Mesenchymal stem cell (in vitro differentiated cells and primary cell): ENCODE measurements around the gene TCF15.
A peak's percentile ranks its signal among the peaks of the same experiment; 100 is the strongest.

ENCODE experiments used
- DNase-seq: peaks from one replicate; pipeline ENCODE4 v3.0.0-alpha.2; 2013
- H2AFZ ChIP-seq: one replicate; pipeline ENCODE4 v1.6.1; 2013; ENCODE audit warnings: low read depth, mild to moderate bottlenecking, control low read depth, inconsistent platforms, low read length, moderate library complexity
- H2AK5ac ChIP-seq: 2 replicates; pipeline ENCODE4 v1.6.1; 2013; ENCODE audit warnings: low read length, moderate library complexity, mild to moderate bottlenecking, inconsistent platforms; ENCODE audit not compliant: severe bottlenecking
- H2BK120ac ChIP-seq: one replicate; pipeline ENCODE4 v1.6.1; 2013; ENCODE audit warnings: low read depth, mild to moderate bottlenecking, inconsistent platforms, low read length, moderate library complexity
- H2BK12ac ChIP-seq, 2 experiments: one replicate each; pipeline ENCODE4 v1.6.1; 2013; ENCODE audit warnings: inconsistent platforms in 2 of 2, low read length in 2 of 2, mild to moderate bottlenecking in 2 of 2, moderate library complexity in 2 of 2, control low read depth in 1 of 2
- H2BK15ac ChIP-seq: one replicate; pipeline ENCODE4 v1.6.1; 2013; ENCODE audit warnings: mild to moderate bottlenecking, low read depth, inconsistent platforms; ENCODE audit not compliant: poor library complexity, severe bottlenecking
- H2BK5ac ChIP-seq: 2 replicates; pipeline ENCODE4 v1.6.1; 2013; ENCODE audit warnings: low read depth, mild to moderate bottlenecking, low read length, control low read depth, inconsistent platforms; ENCODE audit not compliant: poor library complexity, severe bottlenecking
- H3K14ac ChIP-seq, 2 experiments: one replicate each; pipeline ENCODE4 v1.6.1; 2013; ENCODE audit warnings: inconsistent platforms in 2 of 2, low read length in 2 of 2, control low read depth in 1 of 2, mild to moderate bottlenecking in 1 of 2, moderate library complexity in 1 of 2
- H3K18ac ChIP-seq, 2 experiments: one replicate each; pipeline ENCODE4 v1.6.1; 2013; ENCODE audit warnings: inconsistent platforms in 2 of 2, low read length in 2 of 2, control low read depth in 1 of 2, low read depth in 1 of 2, mild to moderate bottlenecking in 1 of 2
- H3K23ac ChIP-seq, 2 experiments: one replicate each; pipeline ENCODE4 v1.6.1; 2013; ENCODE audit warnings: inconsistent platforms in 2 of 2, low read length in 2 of 2, mild to moderate bottlenecking in 2 of 2, moderate library complexity in 2 of 2, control low read depth in 1 of 2
- H3K27ac ChIP-seq: 2 replicates; pipeline ENCODE4 v1.5.1; 2013; ENCODE audit warnings: mild to moderate bottlenecking, moderate library complexity, low read length, control low read depth, inconsistent platforms; ENCODE audit not compliant: poor library complexity, severe bottlenecking
- H3K27me3 ChIP-seq, 2 experiments: 2 replicates each; pipeline versions ENCODE4 v1.6.1 to v1.7.0; 2013; ENCODE audit warnings: low read length in 2 of 2, mild to moderate bottlenecking in 2 of 2, moderate library complexity in 2 of 2, control low read depth in 1 of 2, inconsistent platforms in 1 of 2; ENCODE audit not compliant: control insufficient read depth in 1 of 2, insufficient read depth in 1 of 2
- H3K36me3 ChIP-seq, 2 experiments: 2 replicates each; pipeline versions ENCODE4 v1.6.1 to v1.7.0; 2013; ENCODE audit warnings: low read length in 2 of 2, control low read depth in 1 of 2, inconsistent platforms in 1 of 2, low read depth in 1 of 2, mild to moderate bottlenecking in 1 of 2; ENCODE audit not compliant: insufficient read depth in 2 of 2, control insufficient read depth in 1 of 2
- H3K4ac ChIP-seq, 2 experiments: one replicate each; pipeline ENCODE4 v1.6.1; 2013; ENCODE audit warnings: inconsistent platforms in 2 of 2, low read length in 2 of 2, mild to moderate bottlenecking in 2 of 2, moderate library complexity in 2 of 2, control low read depth in 1 of 2, low read depth in 1 of 2
- H3K4me1 ChIP-seq: 2 replicates; pipeline ENCODE4 v1.6.1; 2013; ENCODE audit warnings: low read depth, low read length, control low read depth; ENCODE audit not compliant: control insufficient read depth, insufficient read depth
- H3K4me2 ChIP-seq: 2 replicates; pipeline ENCODE4 v1.6.1; 2013; ENCODE audit warnings: low read length, mild to moderate bottlenecking, inconsistent platforms; ENCODE audit not compliant: poor library complexity, severe bottlenecking
- H3K4me3 ChIP-seq, 2 experiments: 2 replicates each; pipeline versions ENCODE4 v1.5.1 to v1.7.0; 2013; ENCODE audit warnings: low read length in 2 of 2, mild to moderate bottlenecking in 2 of 2, control low read depth in 1 of 2, low read depth in 1 of 2; ENCODE audit not compliant: insufficient read depth in 1 of 2
- H3K79me1 ChIP-seq: replicated peaks from 2 replicates; pipeline ENCODE4 v1.6.1; 2013; ENCODE audit warnings: mild to moderate bottlenecking, control low read depth, low read length, inconsistent platforms; ENCODE audit not compliant: poor library complexity, severe bottlenecking
- H3K9ac ChIP-seq: 2 replicates; pipeline ENCODE4 v1.7.0; 2013; ENCODE audit warnings: mild to moderate bottlenecking, low read length, moderate library complexity
- H3K9me3 ChIP-seq: 2 replicates; pipeline ENCODE4 v1.7.0; 2013; ENCODE audit warnings: mild to moderate bottlenecking, low read length; ENCODE audit not compliant: control insufficient read depth
- H4K8ac ChIP-seq: one replicate; pipeline ENCODE4 v1.6.1; 2013; ENCODE audit warnings: inconsistent platforms, mild to moderate bottlenecking, low read length, moderate library complexity
- H4K91ac ChIP-seq: one replicate; pipeline ENCODE4 v1.6.1; 2013; ENCODE audit warnings: mild to moderate bottlenecking, low read length, inconsistent platforms
- WGBS: methylation state at CpG from one replicate; pipeline ENCODE4 v1.1.7; 2013; ENCODE audit warnings: mixed read lengths; 5-methylcytosine and 5-hydroxymethylcytosine counted together

The TCF15 gene

GRCh38 chr20:622161-622560, 12.1 kb upstream of the TCF15 start:
- Histone ChIP-seq H2AK5ac (no peak overlapping the region), H2AFZ (no peak overlapping the region), H3K9me3 (peaks cover 25% of the 10 kb centered on the region), H3K27ac (no peak overlapping the region), H2BK5ac (no peak overlapping the region), H2BK15ac (no peak overlapping the region), H3K4me1 (no peaks in the 10 kb centered on the region), H3K14ac (peak overlapping the region in 1 of 2 experiments; percentile 3), H4K91ac (no peak overlapping the region), H3K79me1 (no peaks in the 10 kb centered on the region), H2BK12ac (no peak overlapping the region), H3K4me3 (no peak overlapping the region), H4K8ac (no peak overlapping the region), H3K36me3 (no peaks in the 10 kb centered on the region), H2BK120ac (no peak overlapping the region), H3K9ac (no peak overlapping the region), H3K4me2 (no peak overlapping the region), H3K27me3 (peaks cover 52 to 54% of the 10 kb centered on the region in 2 experiments), H3K23ac (peak overlapping the region in 1 of 2 experiments; percentile 46), H3K18ac (no peak overlapping the region), H3K4ac (no peak overlapping the region)
- no peak for DNase-seq
- WGBS: 58% methylated on average over 7 of the region's 7 CpGs

- DNase-seq: no peak
- Histone ChIP-seq H2BK15ac (no peak overlapping the region), H3K4me2 (no peak overlapping the region), H3K9me3 (peaks cover 27% of the 10 kb centered on the region), H3K27ac (no peak overlapping the region), H4K8ac (no peak overlapping the region), H3K9ac (no peak overlapping the region), H2AK5ac (no peak overlapping the region), H2BK12ac (no peak overlapping the region), H2BK5ac (no peak overlapping the region), H3K27me3 (peaks cover 47 to 48% of the 10 kb centered on the region in 2 experiments), H3K14ac (no peak overlapping the region), H3K18ac (no peak overlapping the region), H3K79me1 (no peaks in the 10 kb centered on the region), H3K4me1 (no peaks in the 10 kb centered on the region), H3K36me3 (no peaks in the 10 kb centered on the region), H2BK120ac (no peak overlapping the region), H3K23ac (no peak overlapping the region), H3K4ac (no peak overlapping the region), H3K4me3 (no peak overlapping the region), H4K91ac (no peak overlapping the region), H2AFZ (no peak overlapping the region)
- 38% methylated on average over 5 of the region's 5 CpGs for WGBS
Measured at GRCh38 chr20:621125-621756, 11.1 kb upstream of the TCF15 start.

- no peaks in the 10 kb centered on the region for H3K4me1 ChIP-seq
- no peak overlapping the region for H3K18ac ChIP-seq
- no peak overlapping the region for H2AFZ ChIP-seq
- no peaks in the 10 kb centered on the region for H3K36me3 ChIP-seq
- H2BK12ac ChIP-seq: no peak overlapping the region
- no peak for DNase-seq
- H2BK5ac ChIP-seq: no peak overlapping the region
- no peak overlapping the region for H3K4me3 ChIP-seq
- H2BK15ac ChIP-seq: no peak overlapping the region
- no peak overlapping the region for H3K27ac ChIP-seq
- no peak overlapping the region for H3K4me2 ChIP-seq
- H2BK120ac ChIP-seq: no peak overlapping the region
- WGBS: 40% methylated on average over 7 of the region's 7 CpGs
- H4K8ac ChIP-seq: no peak overlapping the region
- no peak overlapping the region for H3K14ac ChIP-seq
- H2AK5ac ChIP-seq: no peak overlapping the region
- H3K23ac ChIP-seq: no peak overlapping the region
- peaks cover 23% of the 10 kb centered on the region for H3K9me3 ChIP-seq
- H3K9ac ChIP-seq: no peak overlapping the region
- no peak overlapping the region for H3K4ac ChIP-seq
- H4K91ac ChIP-seq: no peak overlapping the region
- H3K27me3 ChIP-seq: peaks cover 45 to 50% of the 10 kb centered on the region in 2 experiments
- H3K79me1 ChIP-seq: no peaks in the 10 kb centered on the region
Measured at GRCh38 chr20:620246-620645, 10.1 kb upstream of the TCF15 start.

- H3K27ac ChIP-seq: no peak overlapping the region
- no peak overlapping the region for H3K9ac ChIP-seq
- H3K36me3 ChIP-seq: no peaks in the 10 kb centered on the region
- no peak overlapping the region for H2BK12ac ChIP-seq
- no peak overlapping the region for H3K4ac ChIP-seq
- no peak overlapping the region for H4K91ac ChIP-seq
- no peaks in the 10 kb centered on the region for H3K79me1 ChIP-seq
- H3K18ac ChIP-seq: no peak overlapping the region
- no peak overlapping the region for H2AFZ ChIP-seq
- H2BK15ac ChIP-seq: no peak overlapping the region
- H2BK120ac ChIP-seq: no peak overlapping the region
- 70% methylated on average over 5 of the region's 5 CpGs for whole genome bisulfite sequencing
- no peak overlapping the region for H2BK5ac ChIP-seq
- no peaks in the 10 kb centered on the region for H3K4me1 ChIP-seq
- no peak overlapping the region for H3K4me3 ChIP-seq
- no peak overlapping the region for H2AK5ac ChIP-seq
- H3K14ac ChIP-seq: no peak overlapping the region
- no peak overlapping the region for H3K23ac ChIP-seq
- H3K27me3 ChIP-seq: peaks cover 40 to 51% of the 10 kb centered on the region in 2 experiments
- no peak overlapping the region for H4K8ac ChIP-seq
- peaks cover 20% of the 10 kb centered on the region for H3K9me3 ChIP-seq
- no peak overlapping the region for H3K4me2 ChIP-seq
- DNase-seq: no peak
Measured at GRCh38 chr20:618980-619379, 8.9 kb upstream of the TCF15 start.
